ENCODE results near the gene TTYH2. TPM values are rescaled to one million over a fixed set of nuclear protein-coding genes. Genes with fewer than 3 reads are reported as not detected.

The TTYH2 gene
- polyA plus RNA-seq, 1 donor from 2014 or later = 2.5 TPM

DNA sequence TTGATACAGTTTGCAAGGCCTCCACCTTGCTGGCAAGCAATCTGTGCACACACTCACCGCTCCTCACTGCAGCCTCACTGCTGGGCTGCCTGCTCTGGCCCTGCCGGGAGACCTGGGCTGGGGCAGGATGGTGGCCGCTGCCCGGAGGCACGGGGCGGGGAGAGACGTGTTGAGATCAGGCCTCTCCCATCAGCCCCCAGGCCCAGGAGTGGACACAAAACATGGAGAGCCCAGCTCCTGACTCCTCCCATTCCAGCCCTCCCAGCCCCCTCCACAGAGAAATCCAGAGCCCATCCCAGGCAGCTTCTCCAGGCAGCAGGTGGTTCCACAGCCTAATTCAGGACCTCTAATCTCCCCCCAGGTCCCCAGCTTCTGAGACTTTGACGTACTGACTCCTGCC, 33.0 kb upstream of the TTYH2 start:
- TF ChIP-seq MXI1 (conservative IDR thresholded peaks at IDR 0.05; ENCODE audit: poor library complexity, severe bottlenecking) = no peak
- H3K27me3 ChIP-seq (ENCODE audit: insufficient read depth, low read depth, low read length) = no peaks in the 10 kb centered on the region
- no peaks in the 10 kb centered on the region for H3K79me2 ChIP-seq (replicated peaks; ENCODE audit: insufficient read depth, low read length)
- H3K27ac ChIP-seq (ENCODE audit: low read length) = no peak overlapping the region
- H2AFZ ChIP-seq (ENCODE audit: low read depth, low read length) = no peak overlapping the region
- no peak overlapping the region for H3K4me3 ChIP-seq (ENCODE audit: low read length)
- H3K4me2 ChIP-seq (ENCODE audit: low read length) = no peak overlapping the region
- H3K9me2 ChIP-seq (ENCODE audit: insufficient read depth, low read length) = no peaks in the 10 kb centered on the region
- H3F3A ChIP-seq (ENCODE audit: insufficient read depth, low read length, poor library complexity, severe bottlenecking) = no peaks in the 10 kb centered on the region
- no peaks in the 10 kb centered on the region for H3K36me3 ChIP-seq (ENCODE audit: insufficient read depth, low read length)
- H3K9ac ChIP-seq (ENCODE audit: low read length) = no peak overlapping the region
- H3K9me3 ChIP-seq (ENCODE audit: low read length) = no peaks in the 10 kb centered on the region
- no peaks in the 10 kb centered on the region for H4K20me1 ChIP-seq (ENCODE audit: insufficient read depth)

DNA sequence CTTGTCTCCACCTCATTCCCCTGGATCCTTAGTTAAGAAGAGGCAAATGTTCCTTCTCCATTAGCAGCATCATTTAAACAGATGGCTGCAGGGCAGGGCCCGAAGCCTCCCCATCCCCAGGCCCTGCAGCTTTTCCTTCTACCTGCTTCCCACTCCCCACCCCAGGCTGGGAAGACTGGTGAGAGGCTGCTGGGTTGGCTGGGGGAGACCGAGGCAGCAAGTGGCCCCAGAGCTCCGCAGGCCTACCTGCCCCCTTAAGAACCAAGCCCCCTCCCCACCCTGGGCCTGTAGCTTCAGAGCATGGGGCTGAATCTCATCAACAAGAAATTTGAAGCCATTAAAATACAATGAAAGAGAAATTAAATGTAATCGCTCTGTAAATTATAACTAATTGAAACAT, 32.0 kb upstream of the TTYH2 start:
- TF ChIP-seq POLR2AphosphoS5 (IDR thresholded peaks at IDR 0.05) = no peak
- no peak for TF ChIP-seq RAD21 (conservative IDR thresholded peaks at IDR 0.05)
- TF ChIP-seq EP300 (conservative IDR thresholded peaks at IDR 0.05; ENCODE audit: poor library complexity, severe bottlenecking) = no peak
- TF ChIP-seq, protein P1, sequence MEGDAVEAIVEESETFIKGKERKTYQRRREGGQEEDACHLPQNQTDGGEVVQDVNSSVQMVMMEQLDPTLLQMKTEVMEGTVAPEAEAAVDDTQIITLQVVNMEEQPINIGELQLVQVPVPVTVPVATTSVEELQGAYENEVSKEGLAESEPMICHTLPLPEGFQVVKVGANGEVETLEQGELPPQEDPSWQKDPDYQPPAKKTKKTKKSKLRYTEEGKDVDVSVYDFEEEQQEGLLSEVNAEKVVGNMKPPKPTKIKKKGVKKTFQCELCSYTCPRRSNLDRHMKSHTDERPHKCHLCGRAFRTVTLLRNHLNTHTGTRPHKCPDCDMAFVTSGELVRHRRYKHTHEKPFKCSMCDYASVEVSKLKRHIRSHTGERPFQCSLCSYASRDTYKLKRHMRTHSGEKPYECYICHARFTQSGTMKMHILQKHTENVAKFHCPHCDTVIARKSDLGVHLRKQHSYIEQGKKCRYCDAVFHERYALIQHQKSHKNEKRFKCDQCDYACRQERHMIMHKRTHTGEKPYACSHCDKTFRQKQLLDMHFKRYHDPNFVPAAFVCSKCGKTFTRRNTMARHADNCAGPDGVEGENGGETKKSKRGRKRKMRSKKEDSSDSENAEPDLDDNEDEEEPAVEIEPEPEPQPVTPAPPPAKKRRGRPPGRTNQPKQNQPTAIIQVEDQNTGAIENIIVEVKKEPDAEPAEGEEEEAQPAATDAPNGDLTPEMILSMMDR (IDR thresholded peaks at IDR 0.05; ENCODE audit: poor library complexity, severe bottlenecking) = no peak
- TF ChIP-seq TAF1 (IDR thresholded peaks at IDR 0.05; ENCODE audit: low read depth) = no peak
- no peak for TF ChIP-seq MXI1 (conservative IDR thresholded peaks at IDR 0.05; ENCODE audit: poor library complexity, severe bottlenecking)
- TF ChIP-seq, protein P2, sequence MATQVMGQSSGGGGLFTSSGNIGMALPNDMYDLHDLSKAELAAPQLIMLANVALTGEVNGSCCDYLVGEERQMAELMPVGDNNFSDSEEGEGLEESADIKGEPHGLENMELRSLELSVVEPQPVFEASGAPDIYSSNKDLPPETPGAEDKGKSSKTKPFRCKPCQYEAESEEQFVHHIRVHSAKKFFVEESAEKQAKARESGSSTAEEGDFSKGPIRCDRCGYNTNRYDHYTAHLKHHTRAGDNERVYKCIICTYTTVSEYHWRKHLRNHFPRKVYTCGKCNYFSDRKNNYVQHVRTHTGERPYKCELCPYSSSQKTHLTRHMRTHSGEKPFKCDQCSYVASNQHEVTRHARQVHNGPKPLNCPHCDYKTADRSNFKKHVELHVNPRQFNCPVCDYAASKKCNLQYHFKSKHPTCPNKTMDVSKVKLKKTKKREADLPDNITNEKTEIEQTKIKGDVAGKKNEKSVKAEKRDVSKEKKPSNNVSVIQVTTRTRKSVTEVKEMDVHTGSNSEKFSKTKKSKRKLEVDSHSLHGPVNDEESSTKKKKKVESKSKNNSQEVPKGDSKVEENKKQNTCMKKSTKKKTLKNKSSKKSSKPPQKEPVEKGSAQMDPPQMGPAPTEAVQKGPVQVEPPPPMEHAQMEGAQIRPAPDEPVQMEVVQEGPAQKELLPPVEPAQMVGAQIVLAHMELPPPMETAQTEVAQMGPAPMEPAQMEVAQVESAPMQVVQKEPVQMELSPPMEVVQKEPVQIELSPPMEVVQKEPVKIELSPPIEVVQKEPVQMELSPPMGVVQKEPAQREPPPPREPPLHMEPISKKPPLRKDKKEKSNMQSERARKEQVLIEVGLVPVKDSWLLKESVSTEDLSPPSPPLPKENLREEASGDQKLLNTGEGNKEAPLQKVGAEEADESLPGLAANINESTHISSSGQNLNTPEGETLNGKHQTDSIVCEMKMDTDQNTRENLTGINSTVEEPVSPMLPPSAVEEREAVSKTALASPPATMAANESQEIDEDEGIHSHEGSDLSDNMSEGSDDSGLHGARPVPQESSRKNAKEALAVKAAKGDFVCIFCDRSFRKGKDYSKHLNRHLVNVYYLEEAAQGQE (IDR thresholded peaks at IDR 0.05; ENCODE audit: borderline replicate concordance) = no peak
- no peak for TF ChIP-seq SMC3 (conservative IDR thresholded peaks at IDR 0.05; ENCODE audit: poor library complexity)
- no peak for TF ChIP-seq EZH2 (IDR thresholded peaks at IDR 0.05; ENCODE audit: borderline replicate concordance, insufficient read depth, low read length, poor library complexity, severe bottlenecking)
- Histone ChIP-seq H3K4me2 (ENCODE audit: low read length) (no peak overlapping the region), H2AFZ (ENCODE audit: low read depth, low read length) (no peak overlapping the region), H3K9me2 (ENCODE audit: insufficient read depth, low read length) (no peaks in the 10 kb centered on the region), H3K27me3 (ENCODE audit: insufficient read depth, low read depth, low read length) (no peaks in the 10 kb centered on the region), H4K20me1 (ENCODE audit: insufficient read depth) (no peaks in the 10 kb centered on the region), H3K36me3 (ENCODE audit: insufficient read depth, low read length) (no peaks in the 10 kb centered on the region), H3K4me3 (ENCODE audit: low read length) (no peak overlapping the region), H3K9ac (ENCODE audit: low read length) (no peak overlapping the region), H3K79me2 (replicated peaks; ENCODE audit: insufficient read depth, low read length) (no peaks in the 10 kb centered on the region), H3F3A (ENCODE audit: insufficient read depth, low read length, poor library complexity, severe bottlenecking) (no peaks in the 10 kb centered on the region), H3K27ac (ENCODE audit: low read length) (no peak overlapping the region), H3K9me3 (ENCODE audit: low read length) (no peaks in the 10 kb centered on the region)
